ENCODE measurements around the gene KIAA0930. TPM values are rescaled to one million over a fixed set of nuclear protein-coding genes. Genes with fewer than 3 reads are reported as not detected.

KIAA0930 gene
- total RNA-seq, 1 donor from 2014 or later: 107 TPM

DNA sequence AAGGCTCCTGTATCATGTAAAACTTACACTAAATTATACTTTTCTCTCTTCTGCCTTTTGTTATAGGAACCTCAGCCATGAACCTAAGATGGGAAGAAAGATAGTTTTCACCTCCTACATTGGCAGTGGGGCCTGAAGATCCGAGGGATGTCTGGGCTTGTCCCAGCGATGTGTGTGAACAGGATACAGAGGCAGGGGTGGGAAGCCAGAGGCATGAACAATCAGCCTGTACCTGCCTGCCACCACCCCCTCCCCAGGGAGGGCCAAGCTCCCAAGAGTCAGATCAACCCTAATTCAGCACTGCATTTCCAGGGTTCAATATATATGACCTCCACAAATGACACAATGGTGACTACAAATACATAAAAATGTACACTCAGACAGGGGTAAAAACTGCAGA is 9.4 kb downstream of the KIAA0930 start:
- FAIRE-seq (no peak), DNase-seq (ENCODE audit: low read depth) (no peak)
- Histone ChIP-seq H3K4me2 (ENCODE audit: low read length) (no peak overlapping the region), H3K9ac (ENCODE audit: low read length) (no peak overlapping the region), H3K36me3 (ENCODE audit: insufficient read depth, low read length) (no peaks in the 10 kb centered on the region), H3K79me2 (ENCODE audit: insufficient read depth, low read length) (peaks cover 17% of the 10 kb centered on the region), H4K20me1 (ENCODE audit: insufficient read depth, low read length) (peaks cover 77% of the 10 kb centered on the region), H3K4me3 (ENCODE audit: insufficient read depth, low read depth, low read length) (no peak overlapping the region), H3K9me3 (ENCODE audit: insufficient read depth, low read depth, low read length) (no peaks in the 10 kb centered on the region), H2AFZ (ENCODE audit: low read depth, low read length) (no peak overlapping the region), H3K4me1 (ENCODE audit: insufficient read depth, low read length) (no peaks in the 10 kb centered on the region), H3K27ac (ENCODE audit: low read depth, low read length) (no peak overlapping the region), H3K27me3 (ENCODE audit: insufficient read depth, low read length) (no peaks in the 10 kb centered on the region)
- Mint-ChIP-seq H3K4me1 (ENCODE audit: low read depth, unreplicated experiment) (peaks cover 15% of the 10 kb centered on the region), H3K9me3 (ENCODE audit: unreplicated experiment) (no peaks in the 10 kb centered on the region), H3K27ac (ENCODE audit: unreplicated experiment) (peak overlapping the region; percentile 89), H3K4me3 (ENCODE audit: unreplicated experiment) (no peak overlapping the region), H3K36me3 (ENCODE audit: low read depth, unreplicated experiment) (peaks cover 8% of the 10 kb centered on the region), H3K27me3 (ENCODE audit: low read depth, unreplicated experiment) (no peaks in the 10 kb centered on the region)
- no peak for TF ChIP-seq EZH2 (IDR thresholded peaks at IDR 0.05; ENCODE audit: insufficient read depth, low read length)
- no peak for TF ChIP-seq CTCF (IDR thresholded peaks at IDR 0.05; ENCODE audit: insufficient read depth, low read depth, low read length)

GRCh38 chr22:45230026-45230721 is 10.5 kb downstream of the KIAA0930 start:
- Mint-ChIP-seq H3K4me3 (ENCODE audit: unreplicated experiment) (no peak overlapping the region), H3K27ac (ENCODE audit: unreplicated experiment) (no peak overlapping the region), H3K27me3 (ENCODE audit: low read depth, unreplicated experiment) (no peaks in the 10 kb centered on the region), H3K36me3 (ENCODE audit: low read depth, unreplicated experiment) (peaks cover 8% of the 10 kb centered on the region), H3K9me3 (ENCODE audit: unreplicated experiment) (no peaks in the 10 kb centered on the region), H3K4me1 (ENCODE audit: low read depth, unreplicated experiment) (peaks cover 16% of the 10 kb centered on the region)
- Histone ChIP-seq H3K79me2 (ENCODE audit: insufficient read depth, low read length) (peaks cover 13% of the 10 kb centered on the region), H3K4me2 (ENCODE audit: low read length) (no peak overlapping the region), H3K9ac (ENCODE audit: low read length) (no peak overlapping the region), H3K36me3 (ENCODE audit: insufficient read depth, low read length) (no peaks in the 10 kb centered on the region), H3K27me3 (ENCODE audit: insufficient read depth, low read length) (no peaks in the 10 kb centered on the region), H3K27ac (ENCODE audit: low read depth, low read length) (no peak overlapping the region), H2AFZ (ENCODE audit: low read depth, low read length) (no peak overlapping the region), H3K4me1 (ENCODE audit: insufficient read depth, low read length) (no peaks in the 10 kb centered on the region), H3K4me3 (ENCODE audit: insufficient read depth, low read depth, low read length) (no peak overlapping the region), H4K20me1 (ENCODE audit: insufficient read depth, low read length) (peaks cover 78% of the 10 kb centered on the region), H3K9me3 (ENCODE audit: insufficient read depth, low read depth, low read length) (no peaks in the 10 kb centered on the region)
- no peak for TF ChIP-seq EZH2 (IDR thresholded peaks at IDR 0.05; ENCODE audit: insufficient read depth, low read length)
- no peak for TF ChIP-seq CTCF (IDR thresholded peaks at IDR 0.05; ENCODE audit: insufficient read depth, low read depth, low read length)
- FAIRE-seq (no peak), DNase-seq (ENCODE audit: low read depth) (no peak)

DNA sequence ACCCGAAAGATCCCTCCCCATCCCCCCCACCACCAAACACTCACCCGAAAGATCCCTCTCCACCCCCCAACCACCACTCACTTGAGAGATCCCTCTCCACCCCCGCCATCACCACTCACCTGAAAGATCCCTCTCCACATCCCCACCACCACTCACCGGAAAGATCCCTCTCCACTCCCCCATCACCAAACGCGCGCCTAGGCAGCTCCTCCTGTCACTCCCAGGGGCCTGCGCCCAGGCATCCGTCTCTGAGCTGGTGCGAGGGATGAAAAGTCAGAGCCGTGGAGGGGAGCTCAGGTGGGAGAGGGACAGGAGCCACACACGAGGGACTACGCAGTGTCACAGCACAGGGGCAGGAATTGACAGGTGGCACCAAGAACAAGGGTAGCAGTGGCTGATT is 11.5 kb downstream of the KIAA0930 start:
- no peak overlapping the region for H3K4me3 ChIP-seq (ENCODE audit: insufficient read depth, low read depth, low read length)
- peaks cover 78% of the 10 kb centered on the region for H4K20me1 ChIP-seq (ENCODE audit: insufficient read depth, low read length)
- Mint-ChIP-seq H3K4me3 (ENCODE audit: unreplicated experiment) (no peak overlapping the region), H3K9me3 (ENCODE audit: unreplicated experiment) (no peaks in the 10 kb centered on the region), H3K4me1 (ENCODE audit: low read depth, unreplicated experiment) (peaks cover 18% of the 10 kb centered on the region), H3K36me3 (ENCODE audit: low read depth, unreplicated experiment) (peaks cover 8% of the 10 kb centered on the region), H3K27ac (ENCODE audit: unreplicated experiment) (peak overlapping the region; percentile 41), H3K27me3 (ENCODE audit: low read depth, unreplicated experiment) (no peaks in the 10 kb centered on the region)
- FAIRE-seq: no peak
- H3K4me1 ChIP-seq (ENCODE audit: insufficient read depth, low read length): no peaks in the 10 kb centered on the region
- H3K27me3 ChIP-seq (ENCODE audit: insufficient read depth, low read length): no peaks in the 10 kb centered on the region
- DNase-seq (ENCODE audit: low read depth): no peak
- no peaks in the 10 kb centered on the region for H3K9me3 ChIP-seq (ENCODE audit: insufficient read depth, low read depth, low read length)
- no peak overlapping the region for H3K9ac ChIP-seq (ENCODE audit: low read length)
- H3K27ac ChIP-seq (ENCODE audit: low read depth, low read length): no peak overlapping the region
- H2AFZ ChIP-seq (ENCODE audit: low read depth, low read length): no peak overlapping the region
- TF ChIP-seq EZH2 (IDR thresholded peaks at IDR 0.05; ENCODE audit: insufficient read depth, low read length): no peak
- TF ChIP-seq CTCF (IDR thresholded peaks at IDR 0.05; ENCODE audit: insufficient read depth, low read depth, low read length): no peak
- no peaks in the 10 kb centered on the region for H3K36me3 ChIP-seq (ENCODE audit: insufficient read depth, low read length)
- H3K4me2 ChIP-seq (ENCODE audit: low read length): no peak overlapping the region
- peaks cover 15% of the 10 kb centered on the region for H3K79me2 ChIP-seq (ENCODE audit: insufficient read depth, low read length)

All from astrocyte (in vitro differentiated cells and primary cell).